CD4-positive, alpha-beta T cell treated with Interleukin-17A for 1 hour (primary cell): ENCODE data around the gene SNHG17.
"Not testable (repeated sequence)": the region's sequence is repeated elsewhere in the genome, so short reads cannot be mapped to it uniquely, and the experiment has no call there.

Experiments
- DNase-seq: peaks from one replicate; pipeline ENCODE4 v3.0.0-alpha.2; 2020

Gene SNHG17

GRCh38 chr20:38414769-38415450 lies 20.2 kb downstream of the SNHG17 start:
- DNase-seq = no peak

GRCh38 chr20:38412877-38413577 lies 22.1 kb downstream of the SNHG17 start:
- no peak for DNase-seq

GRCh38 chr20:38407822-38408221 lies 27.3 kb downstream of the SNHG17 start:
- DNase-seq = not testable (repeated sequence)

- no peak for DNase-seq
Observed at GRCh38 chr20:38407321-38407720, 27.8 kb downstream of the SNHG17 start.

- DNase-seq = no peak
Observed at GRCh38 chr20:38406476-38406875, 28.7 kb downstream of the SNHG17 start.

- DNase-seq = no peak
Observed at GRCh38 chr20:38405132-38405531, 30.0 kb downstream of the SNHG17 start.

GRCh38 chr20:38404016-38404415 lies 31.1 kb downstream of the SNHG17 start:
- DNase-seq = no peak

GRCh38 chr20:38402816-38403215 lies 32.3 kb downstream of the SNHG17 start:
- DNase-seq = no peak

GRCh38 chr20:38402089-38402488 lies 33.0 kb downstream of the SNHG17 start:
- DNase-seq = no peak

- not testable (repeated sequence) for DNase-seq
Observed at GRCh38 chr20:38395751-38396395, 39.3 kb downstream of the SNHG17 start.

GRCh38 chr20:38395165-38395564 lies 40.0 kb downstream of the SNHG17 start:
- DNase-seq = no peak

- DNase-seq = no peak
Observed at GRCh38 chr20:38393259-38393658, 41.9 kb downstream of the SNHG17 start.

GRCh38 chr20:38392356-38392755 lies 42.8 kb downstream of the SNHG17 start:
- no peak for DNase-seq

- no peak for DNase-seq
Observed at GRCh38 chr20:38387953-38388352, 47.2 kb downstream of the SNHG17 start.

- DNase-seq = no peak
Observed at GRCh38 chr20:38386851-38387250, 48.3 kb downstream of the SNHG17 start.

- no peak for DNase-seq
Observed at GRCh38 chr20:38386004-38386403, 49.1 kb downstream of the SNHG17 start.

GRCh38 chr20:38383147-38383546 lies 52.0 kb downstream of the SNHG17 start:
- no peak for DNase-seq

- not testable (repeated sequence) for DNase-seq
Observed at GRCh38 chr20:38377838-38378237, 57.3 kb downstream of the SNHG17 start.

GRCh38 chr20:38377039-38377685 lies 58.0 kb downstream of the SNHG17 start:
- no peak for DNase-seq

- no peak for DNase-seq
Observed at GRCh38 chr20:38373898-38374297, 61.2 kb downstream of the SNHG17 start.

- no peak for DNase-seq
Observed at GRCh38 chr20:38373231-38373867, 61.8 kb downstream of the SNHG17 start.

GRCh38 chr20:38372806-38373205 lies 62.3 kb downstream of the SNHG17 start:
- no peak for DNase-seq
